Measurements from ENCODE around the gene KIF26A.

GRCh38 chr14:104201063-104201462 lies 62.7 kb downstream of the KIF26A start:
- no peak for TF ChIP-seq CTCF (IDR thresholded peaks at IDR 0.05 in 8 of 11, conservative IDR thresholded peaks at IDR 0.05 in 3 of 11)
- no peak for TF ChIP-seq POLR2A (IDR thresholded peaks at IDR 0.05)
